ENCODE measurements around the gene CACNA1H.

GRCh38 chr16:1171854-1172428 lies 19.0 kb downstream of the CACNA1H start:
- TF ChIP-seq CTCF (IDR thresholded peaks at IDR 0.05) (no peak), EZH2 (IDR thresholded peaks at IDR 0.05) (no peak), EZH2phosphoT487 (IDR thresholded peaks at IDR 0.05) (no peak)
